Breast epithelium (tissue), 4 donors: ENCODE data around the gene ANKRD33. TPM values are rescaled to one million over a fixed set of nuclear protein-coding genes. Genes with fewer than 3 reads are reported as not detected.

Experiments used
- DNase-seq, 2 donors: peaks; one replicate each; pipeline ENCODE4 v3.0.0-alpha.2; 2019; ENCODE audit warnings: low spot score in 2 of 2
- H3K27ac ChIP-seq, 2 donors: fragments of 200-600 bp; sonication (generic) in 1 of 2; one replicate each; pipeline ENCODE4 v1.5.1; 2016 to 2019; ENCODE audit warnings: mild to moderate bottlenecking in 1 of 2
- H3K27me3 ChIP-seq, 2 donors: fragments of 200-600 bp; sonication (generic) in 1 of 2; one replicate each; pipeline versions ENCODE4 v1.5.1 to v1.6.0; 2017 to 2019; ENCODE audit warnings: control low read depth in 1 of 2, mild to moderate bottlenecking in 1 of 2
- H3K36me3 ChIP-seq: fragments of 200-600 bp; one replicate; pipeline ENCODE4 v1.5.1; 2019
- H3K4me1 ChIP-seq, 2 donors: fragments of 200-600 bp; sonication (generic); one replicate each; pipeline ENCODE4 v1.5.1; 2016 to 2019; ENCODE audit warnings: control low read depth in 1 of 2
- H3K4me3 ChIP-seq, 3 donors: fragments of 200-600 bp; sonication (generic); 1 replicate in 2 of 3; 2 replicates in 1 of 3; pipeline ENCODE4 v1.5.1; 2016 to 2019; ENCODE audit warnings: mild to moderate bottlenecking in 3 of 3, moderate library complexity in 2 of 3
- H3K9me3 ChIP-seq, 2 donors: fragments of 200-600 bp; sonication (generic) in 1 of 2; one replicate each; pipeline ENCODE4 v1.5.1; 2016 to 2019; ENCODE audit warnings: control low read depth in 1 of 2
- POLR2A ChIP-seq: fragments of 450-650 bp; IDR thresholded peaks from one replicate; pipeline ENCODE4 v1.6.1; 2016; ENCODE audit warnings: antibody characterized with exemption, mild to moderate bottlenecking, moderate library complexity
- POLR2AphosphoS5 ChIP-seq, 3 donors: sonication (generic); formaldehyde crosslinking; IDR thresholded peaks; one replicate each; pipeline ENCODE4 v1.6.1; 2017; ENCODE audit warnings: antibody characterized with exemption in 3 of 3
- intact Hi-C: fragments of 100-400 bp; cut with DNase I; formaldehyde crosslinking; loops from one replicate; pipeline ENCODE4 v1.15.1; 2023; ENCODE audit warnings: low total_unique reads
- total RNA-seq, 3 donors: library from RNA; depleted of rRNA; stranded (reverse); fragments of >200 nt; gene quantifications; one replicate each; pipeline ENCODE4 v1.1.0, GENCODE V29; 2016
- TF ChIP-seq, protein P1 (sequence below), 3 donors: fragments of 450-650 bp; IDR thresholded peaks; one replicate each; pipeline ENCODE4 v1.5.1; 2016 to 2017; ENCODE audit warnings: antibody characterized with exemption in 3 of 3, mild to moderate bottlenecking in 3 of 3, moderate library complexity in 3 of 3

The ANKRD33 gene
- total RNA-seq, 3 donors from 2014 or later, result not detected

- H3K27me3 ChIP-seq, result no peaks in the 10 kb centered on the region
- no peak for DNase-seq
- H3K9me3 ChIP-seq, result no peaks in the 10 kb centered on the region
- H3K36me3 ChIP-seq, result no peaks in the 10 kb centered on the region
- TF ChIP-seq, protein P1, sequence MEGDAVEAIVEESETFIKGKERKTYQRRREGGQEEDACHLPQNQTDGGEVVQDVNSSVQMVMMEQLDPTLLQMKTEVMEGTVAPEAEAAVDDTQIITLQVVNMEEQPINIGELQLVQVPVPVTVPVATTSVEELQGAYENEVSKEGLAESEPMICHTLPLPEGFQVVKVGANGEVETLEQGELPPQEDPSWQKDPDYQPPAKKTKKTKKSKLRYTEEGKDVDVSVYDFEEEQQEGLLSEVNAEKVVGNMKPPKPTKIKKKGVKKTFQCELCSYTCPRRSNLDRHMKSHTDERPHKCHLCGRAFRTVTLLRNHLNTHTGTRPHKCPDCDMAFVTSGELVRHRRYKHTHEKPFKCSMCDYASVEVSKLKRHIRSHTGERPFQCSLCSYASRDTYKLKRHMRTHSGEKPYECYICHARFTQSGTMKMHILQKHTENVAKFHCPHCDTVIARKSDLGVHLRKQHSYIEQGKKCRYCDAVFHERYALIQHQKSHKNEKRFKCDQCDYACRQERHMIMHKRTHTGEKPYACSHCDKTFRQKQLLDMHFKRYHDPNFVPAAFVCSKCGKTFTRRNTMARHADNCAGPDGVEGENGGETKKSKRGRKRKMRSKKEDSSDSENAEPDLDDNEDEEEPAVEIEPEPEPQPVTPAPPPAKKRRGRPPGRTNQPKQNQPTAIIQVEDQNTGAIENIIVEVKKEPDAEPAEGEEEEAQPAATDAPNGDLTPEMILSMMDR (IDR thresholded peaks at IDR 0.05), result no peak
- TF ChIP-seq POLR2AphosphoS5 (IDR thresholded peaks at IDR 0.05) (no peak), POLR2A (no peak)
- H3K4me3 ChIP-seq, result no peak overlapping the region
- no peak overlapping the region for H3K27ac ChIP-seq
- H3K4me1 ChIP-seq, result peaks cover 0 to under 1% of the 10 kb centered on the region in 2 donors
- intact Hi-C loops, result no loop called here
Observed at GRCh38 chr12:51915951-51916350, 28.0 kb downstream of the ANKRD33 start.

DNA sequence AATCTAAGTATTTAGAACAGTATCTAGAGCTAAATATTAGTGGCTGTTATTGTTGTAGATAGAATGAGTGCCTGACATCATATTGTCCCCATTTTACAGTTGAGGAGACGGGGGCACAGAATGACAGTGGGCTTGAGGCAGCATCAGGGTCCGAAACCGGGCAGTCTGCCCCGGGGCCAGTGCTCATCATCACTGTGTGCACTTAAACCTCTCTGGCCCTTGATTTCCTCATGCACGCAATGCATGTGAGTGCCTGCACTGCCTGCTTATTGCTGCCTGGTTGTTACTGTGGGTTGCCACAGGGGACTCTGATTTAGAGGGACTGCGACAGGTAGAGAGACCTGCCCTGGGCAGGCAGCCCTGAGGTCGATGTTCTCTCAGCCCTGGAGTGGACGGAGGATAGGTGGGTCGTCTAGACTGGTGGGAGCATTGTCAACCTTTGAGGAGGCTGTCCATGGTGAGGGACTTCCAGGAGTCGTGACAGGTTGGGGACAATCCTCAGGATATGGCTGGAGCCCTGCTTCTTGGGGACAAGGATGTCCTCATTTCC lies 29.2 kb downstream of the ANKRD33 start:
- H3K4me3 ChIP-seq, result no peak overlapping the region

DNA sequence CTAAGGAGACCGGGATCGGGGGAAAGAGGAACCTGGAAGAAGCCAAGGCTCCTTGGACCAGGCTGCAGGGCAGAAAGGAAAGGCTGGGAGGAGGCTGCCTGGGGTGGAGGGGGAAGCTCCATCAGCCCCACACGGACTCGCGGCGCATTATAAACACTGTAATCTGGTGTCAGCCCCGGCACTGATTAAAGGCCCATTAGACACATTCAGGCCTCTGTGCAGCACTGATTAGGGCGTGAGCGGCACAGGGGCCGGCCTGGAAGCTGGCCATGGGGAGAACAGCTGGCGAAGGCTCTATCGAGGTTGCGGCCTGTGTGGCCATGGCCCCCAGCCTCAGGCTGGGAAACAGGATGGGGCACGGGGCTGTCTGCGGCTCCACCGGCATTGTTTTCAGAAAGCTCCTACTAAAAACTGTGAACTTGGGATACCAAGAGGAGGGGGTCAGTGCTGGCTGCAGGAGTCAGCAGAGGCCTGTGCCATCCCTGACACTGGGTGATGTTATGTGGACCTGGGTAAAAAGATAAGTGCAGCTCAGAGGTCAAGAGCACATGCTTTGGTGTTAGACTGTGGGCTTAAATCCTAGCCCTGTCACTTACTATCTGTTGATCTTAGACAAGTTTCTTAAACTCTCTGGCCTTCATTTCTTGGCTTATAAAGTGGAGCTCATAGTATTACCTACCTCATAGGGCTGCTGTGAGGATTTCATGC lies 30.0 kb downstream of the ANKRD33 start:
- H3K4me1 ChIP-seq, result peaks cover 0 to 1% of the 10 kb centered on the region in 2 donors
- H3K27ac ChIP-seq, result peak overlapping the region in 1 of 2 donors; percentile 32
- H3K4me3 ChIP-seq, result no peak overlapping the region
- no peaks in the 10 kb centered on the region for H3K36me3 ChIP-seq
- H3K9me3 ChIP-seq, result no peaks in the 10 kb centered on the region
- no peak for DNase-seq
- intact Hi-C loops, result no loop called here
- TF ChIP-seq POLR2A (no peak), POLR2AphosphoS5 (IDR thresholded peaks at IDR 0.05) (no peak)
- TF ChIP-seq, protein P1 (IDR thresholded peaks at IDR 0.05), result no peak
- H3K27me3 ChIP-seq, result no peaks in the 10 kb centered on the region

More for the DNA sequence above, 29.2 kb downstream of the ANKRD33 start:
- TF ChIP-seq, protein P1 (IDR thresholded peaks at IDR 0.05), result no peak
- TF ChIP-seq POLR2AphosphoS5 (IDR thresholded peaks at IDR 0.05) (no peak), POLR2A (no peak)
- no peak for DNase-seq
- H3K36me3 ChIP-seq, result no peaks in the 10 kb centered on the region
- intact Hi-C loops, result no loop called here
- H3K27ac ChIP-seq, result no peak overlapping the region
- H3K9me3 ChIP-seq, result no peaks in the 10 kb centered on the region
- no peaks in the 10 kb centered on the region for H3K4me1 ChIP-seq
- H3K27me3 ChIP-seq, result no peaks in the 10 kb centered on the region

DNA sequence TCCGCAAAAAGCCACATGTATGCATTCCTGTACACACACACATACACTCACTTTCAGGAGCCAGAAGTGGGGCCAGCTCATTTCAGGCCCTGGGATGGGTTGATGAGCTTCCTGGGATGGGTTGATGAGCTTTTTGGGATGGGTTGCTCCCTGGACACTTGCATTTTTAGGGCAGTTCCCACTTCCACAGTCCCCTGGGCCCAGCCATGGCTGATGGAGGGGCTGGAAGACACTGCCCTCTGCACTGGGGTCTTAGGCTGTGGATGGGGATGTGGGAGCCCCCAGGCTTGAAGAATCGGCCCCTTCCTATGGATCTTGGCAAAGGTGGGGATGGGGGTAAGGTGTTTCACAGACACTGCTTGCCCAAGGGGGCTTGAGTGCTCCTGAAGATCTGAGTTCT lies 32.1 kb downstream of the ANKRD33 start:
- Histone ChIP-seq H3K27ac (no peak overlapping the region), H3K27me3 (no peaks in the 10 kb centered on the region), H3K4me1 (peaks cover 0 to 3% of the 10 kb centered on the region in 2 donors), H3K36me3 (no peaks in the 10 kb centered on the region), H3K4me3 (no peak overlapping the region), H3K9me3 (no peaks in the 10 kb centered on the region)
- intact Hi-C loops, result loop anchor here (5.0 kb wide), 1 partner anchor 888 kb away; no protein-coding TSS in a partner anchor
- no peak for DNase-seq
- TF ChIP-seq POLR2A (no peak), POLR2AphosphoS5 (IDR thresholded peaks at IDR 0.05) (no peak)
- TF ChIP-seq, protein P1 (IDR thresholded peaks at IDR 0.05), result no peak

GRCh38 chr12:51921017-51921725 lies 33.3 kb downstream of the ANKRD33 start:
- DNase-seq, result no peak
- peak overlapping the region in 1 of 2 donors; percentile 53 for H3K27ac ChIP-seq
- H3K27me3 ChIP-seq, result no peaks in the 10 kb centered on the region
- H3K36me3 ChIP-seq, result no peaks in the 10 kb centered on the region
- no peaks in the 10 kb centered on the region for H3K9me3 ChIP-seq
- H3K4me3 ChIP-seq, result no peak overlapping the region
- TF ChIP-seq, protein P1 (IDR thresholded peaks at IDR 0.05), result no peak
- no peak for TF ChIP-seq POLR2A
- no peak for TF ChIP-seq POLR2AphosphoS5 (IDR thresholded peaks at IDR 0.05)
- peaks cover 0 to 3% of the 10 kb centered on the region in 2 donors for H3K4me1 ChIP-seq
- intact Hi-C loops, result loop anchor here (5.0 kb wide), 1 partner anchor 889 kb away; no protein-coding TSS in a partner anchor
